ENCODE data around the gene MAP3K13. TPM values are rescaled to one million over a fixed set of nuclear protein-coding genes. Genes with fewer than 3 reads are reported as not detected.
A peak's percentile ranks its signal among the peaks of the same experiment; 100 is the strongest.

The MAP3K13 gene
- 10 to 100 TPM; 20.9 to 28.4 (median 25.1) TPM for total RNA-seq (2021; fragmentation: NEBNext Ultra II Directional; extraction: Animal tissue kit (Norgen Biotek cat#: 25700))
- long read RNA-seq, transcript MAP3K13-212 (3 exons, 1,681 nt) = major isoform, 16 of 21 reads
- long read RNA-seq, partial matches to known transcripts = 2 of 21 reads
- long read RNA-seq, other reads (novel, unspliced or antisense) = 3 of 21 reads

DNA sequence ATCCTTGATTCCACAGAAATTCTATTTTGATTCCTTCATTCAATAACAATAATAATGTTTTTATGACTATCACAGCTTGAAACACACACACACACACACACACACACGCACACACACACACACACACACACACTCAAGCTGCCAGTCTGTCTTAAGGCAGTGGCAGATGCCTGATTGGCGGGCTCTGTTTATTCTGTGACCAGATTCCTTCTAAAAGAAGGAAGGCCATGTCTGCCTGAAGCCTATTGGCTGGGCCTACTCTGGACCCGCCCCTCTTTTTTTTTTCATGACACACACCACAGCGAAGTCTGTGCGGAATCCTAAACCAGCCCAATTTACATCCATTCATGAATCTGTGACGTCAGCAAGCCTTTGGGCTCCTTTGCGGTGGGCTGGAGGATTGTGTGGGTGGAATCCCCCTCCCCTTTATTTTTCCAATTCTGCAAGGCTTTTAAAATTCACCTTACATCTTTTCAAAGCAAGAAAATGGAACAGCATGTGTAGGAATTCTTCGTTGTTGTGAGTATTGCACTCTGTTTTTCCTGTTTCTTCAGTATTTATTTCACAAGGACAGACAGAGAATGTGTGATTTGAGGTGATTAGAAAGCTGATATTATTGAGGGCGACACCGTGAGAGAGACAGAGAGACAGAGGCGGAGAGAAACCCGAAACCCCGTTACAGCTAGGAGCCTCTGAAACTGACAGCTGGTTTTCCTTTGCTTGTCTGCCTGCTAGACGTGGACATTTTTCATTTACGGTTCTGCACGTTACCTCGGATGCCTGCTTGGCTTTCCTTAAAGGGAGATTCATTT, at the start of gene MAP3K13:
TSS of gene MAP3K13 (plus strand) at position 287 of the 812 bp plus-strand sequence. CDS start 65,446 bp downstream, outside the sequence.
- Mint-ChIP-seq H3K27ac (peak within 1 kb of the TSS; percentile 52; the same call in 1 of the 2 replicates), H3K9me3 (no peaks in the 10 kb centered on the region), H3K36me3 (ENCODE audit: low read depth) (no peaks in the 10 kb centered on the region), H3K4me1 (ENCODE audit: low read depth) (peaks cover 34% of the 10 kb centered on the region), H3K4me3 (peak within 1 kb of the TSS; percentile 88), H3K27me3 (ENCODE audit: insufficient read depth) (peaks cover 9% of the 10 kb centered on the region)
- DNase-seq = peak; percentile 97
- TF ChIP-seq, protein P1, sequence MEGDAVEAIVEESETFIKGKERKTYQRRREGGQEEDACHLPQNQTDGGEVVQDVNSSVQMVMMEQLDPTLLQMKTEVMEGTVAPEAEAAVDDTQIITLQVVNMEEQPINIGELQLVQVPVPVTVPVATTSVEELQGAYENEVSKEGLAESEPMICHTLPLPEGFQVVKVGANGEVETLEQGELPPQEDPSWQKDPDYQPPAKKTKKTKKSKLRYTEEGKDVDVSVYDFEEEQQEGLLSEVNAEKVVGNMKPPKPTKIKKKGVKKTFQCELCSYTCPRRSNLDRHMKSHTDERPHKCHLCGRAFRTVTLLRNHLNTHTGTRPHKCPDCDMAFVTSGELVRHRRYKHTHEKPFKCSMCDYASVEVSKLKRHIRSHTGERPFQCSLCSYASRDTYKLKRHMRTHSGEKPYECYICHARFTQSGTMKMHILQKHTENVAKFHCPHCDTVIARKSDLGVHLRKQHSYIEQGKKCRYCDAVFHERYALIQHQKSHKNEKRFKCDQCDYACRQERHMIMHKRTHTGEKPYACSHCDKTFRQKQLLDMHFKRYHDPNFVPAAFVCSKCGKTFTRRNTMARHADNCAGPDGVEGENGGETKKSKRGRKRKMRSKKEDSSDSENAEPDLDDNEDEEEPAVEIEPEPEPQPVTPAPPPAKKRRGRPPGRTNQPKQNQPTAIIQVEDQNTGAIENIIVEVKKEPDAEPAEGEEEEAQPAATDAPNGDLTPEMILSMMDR (IDR thresholded peaks at IDR 0.05) = no peak

GRCh38 chr3:185313693-185314246, 49.2 kb upstream of the MAP3K13 start:
- Mint-ChIP-seq H3K4me3 (no peak overlapping the region), H3K27me3 (ENCODE audit: insufficient read depth) (no peaks in the 10 kb centered on the region), H3K9me3 (peaks cover 3% of the 10 kb centered on the region; the same call in 1 of the 2 replicates), H3K27ac (no peak overlapping the region), H3K4me1 (ENCODE audit: low read depth) (peaks cover 21% of the 10 kb centered on the region), H3K36me3 (ENCODE audit: low read depth) (peaks cover 20% of the 10 kb centered on the region)
- no peak for DNase-seq
- TF ChIP-seq, protein P1 (IDR thresholded peaks at IDR 0.05) = no peak

GRCh38 chr3:185316740-185317412, 46.1 kb upstream of the MAP3K13 start:
- Mint-ChIP-seq H3K36me3 (ENCODE audit: low read depth) (no peaks in the 10 kb centered on the region), H3K4me1 (ENCODE audit: low read depth) (peaks cover 21% of the 10 kb centered on the region), H3K9me3 (no peaks in the 10 kb centered on the region), H3K27me3 (ENCODE audit: insufficient read depth) (no peaks in the 10 kb centered on the region), H3K4me3 (no peak overlapping the region), H3K27ac (peak overlapping the region; percentile 20)
- TF ChIP-seq, protein P1 (IDR thresholded peaks at IDR 0.05) = no peak
- no peak for DNase-seq

GRCh38 chr3:185317674-185318073, 45.3 kb upstream of the MAP3K13 start:
- TF ChIP-seq, protein P1 (IDR thresholded peaks at IDR 0.05) = no peak
- no peak overlapping the region for H3K4me3 Mint-ChIP-seq
- H3K4me1 Mint-ChIP-seq (ENCODE audit: low read depth) = peaks cover 21% of the 10 kb centered on the region
- no peaks in the 10 kb centered on the region for H3K36me3 Mint-ChIP-seq (ENCODE audit: low read depth)
- no peaks in the 10 kb centered on the region for H3K9me3 Mint-ChIP-seq
- no peak for DNase-seq
- H3K27ac Mint-ChIP-seq = peak overlapping the region; percentile 20
- no peaks in the 10 kb centered on the region for H3K27me3 Mint-ChIP-seq (ENCODE audit: insufficient read depth)

DNA sequence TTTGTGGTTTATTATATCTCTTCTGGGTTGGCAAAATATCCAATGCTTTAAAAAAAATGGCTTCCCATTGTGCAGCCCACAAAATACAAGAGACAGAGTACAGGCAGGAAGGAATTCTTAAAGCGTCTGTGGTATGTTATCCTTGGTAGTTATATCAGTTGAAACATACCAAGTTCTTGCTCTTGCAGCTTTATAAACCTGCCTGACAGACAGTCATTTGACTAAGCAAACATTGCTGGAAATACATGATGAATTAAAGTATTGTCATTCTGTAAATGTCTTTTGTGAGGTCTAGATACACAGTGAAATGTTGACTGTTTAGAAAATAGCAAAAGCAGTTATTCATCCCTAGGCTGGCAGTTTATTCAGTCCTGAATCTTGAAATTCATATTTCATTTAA, 44.8 kb upstream of the MAP3K13 start:
- no peaks in the 10 kb centered on the region for H3K27me3 Mint-ChIP-seq (ENCODE audit: insufficient read depth)
- no peak overlapping the region; the same call in 1 of the 2 replicates for H3K27ac Mint-ChIP-seq
- TF ChIP-seq, protein P1 (IDR thresholded peaks at IDR 0.05) = no peak
- DNase-seq = peak; percentile 26
- no peaks in the 10 kb centered on the region for H3K36me3 Mint-ChIP-seq (ENCODE audit: low read depth)
- H3K4me3 Mint-ChIP-seq = no peak overlapping the region
- no peaks in the 10 kb centered on the region for H3K9me3 Mint-ChIP-seq
- peaks cover 21% of the 10 kb centered on the region for H3K4me1 Mint-ChIP-seq (ENCODE audit: low read depth)
